GM12892 (cell line): ENCODE results near the gene MTUS2.

Experiments
- POLR2A ChIP-seq: IDR thresholded peaks from 2 replicates; pipeline ENCODE4 v1.6.1; 2011; ENCODE audit warnings: low read depth, low read length, control low read depth
- POLR2AphosphoS5 ChIP-seq: IDR thresholded peaks from 2 replicates; pipeline ENCODE4 v1.6.1; 2011; ENCODE audit warnings: low read depth, low read length, control low read depth

- TF ChIP-seq POLR2A (no peak), POLR2AphosphoS5 (no peak)
These were observed 490.7 kb downstream of the MTUS2 start for GRCh38 chr13:29310806-29311205.
